ENCODE measurements around the gene MAD1L1.

Gene MAD1L1

GRCh38 chr7:2105917-2106316, 126.8 kb downstream of the MAD1L1 start:
- no peak overlapping the region for H3K27ac ChIP-seq
- no peak for TF ChIP-seq CTCF (conservative IDR thresholded peaks at IDR 0.05)

- no peak overlapping the region for H3K27ac ChIP-seq
- no peak for TF ChIP-seq CTCF (conservative IDR thresholded peaks at IDR 0.05)
These were observed 127.5 kb downstream of the MAD1L1 start for GRCh38 chr7:2105280-2105679.

GRCh38 chr7:2104716-2105115, 128.0 kb downstream of the MAD1L1 start:
- no peak overlapping the region for H3K27ac ChIP-seq
- no peak for TF ChIP-seq CTCF (conservative IDR thresholded peaks at IDR 0.05)

- TF ChIP-seq CTCF (conservative IDR thresholded peaks at IDR 0.05) = peak; percentile 21
- H3K27ac ChIP-seq = no peak overlapping the region
These were observed 128.5 kb downstream of the MAD1L1 start for GRCh38 chr7:2104107-2104710.

- no peak overlapping the region for H3K27ac ChIP-seq
- TF ChIP-seq CTCF (conservative IDR thresholded peaks at IDR 0.05) = no peak
These were observed 129.5 kb downstream of the MAD1L1 start for GRCh38 chr7:2103071-2103898.

GRCh38 chr7:2102375-2102723, 130.4 kb downstream of the MAD1L1 start:
- no peak for TF ChIP-seq CTCF (conservative IDR thresholded peaks at IDR 0.05)
- no peak overlapping the region for H3K27ac ChIP-seq

GRCh38 chr7:2101630-2102374, 130.9 kb downstream of the MAD1L1 start:
- no peak for TF ChIP-seq CTCF (conservative IDR thresholded peaks at IDR 0.05)
- H3K27ac ChIP-seq = no peak overlapping the region
